Gastrocnemius medialis (tissue), 4 donors: ENCODE measurements around the gene ENTHD1. TPM values are rescaled to one million over a fixed set of nuclear protein-coding genes. Genes with fewer than 3 reads are reported as not detected.

Experiments used
- ATAC-seq, 2 donors: fragments of 150-250 bp; one replicate each; pipeline ENCODE4 v1.9.1; 2016
- DNase-seq, 2 donors: peaks; one replicate each; pipeline ENCODE4 v3.0.0-alpha.2; 2019
- H3K27ac ChIP-seq, 4 donors: fragments of 200-600 bp; sonication (generic); 1 replicate in 1 of 4; 2 replicates in 3 of 4; pipeline ENCODE4 v1.5.1; 2016 to 2018; ENCODE audit warnings: mild to moderate bottlenecking in 2 of 4, moderate library complexity in 1 of 4
- H3K27me3 ChIP-seq, 3 donors: fragments of 200-600 bp; sonication (generic) in 2 of 3; 1 replicate in 1 of 3; 2 replicates in 2 of 3; pipeline versions ENCODE4 v1.5.1 to v1.6.0; 2016 to 2019; ENCODE audit warnings: mild to moderate bottlenecking in 1 of 3, moderate library complexity in 1 of 3
- H3K36me3 ChIP-seq, 2 donors: fragments of 200-600 bp; sonication (generic) in 1 of 2; one replicate each; pipeline ENCODE4 v1.5.1; 2017 to 2018
- H3K4me1 ChIP-seq, 2 donors: fragments of 200-600 bp; sonication (generic) in 1 of 2; one replicate each; pipeline ENCODE4 v1.5.1; 2016 to 2017; ENCODE audit warnings: mild to moderate bottlenecking in 2 of 2
- H3K4me3 ChIP-seq, 4 donors: fragments of 200-600 bp; sonication (generic) in 3 of 4; 1 replicate in 1 of 4; 2 replicates in 3 of 4; pipeline ENCODE4 v1.5.1; 2016 to 2019; ENCODE audit warnings: mild to moderate bottlenecking in 2 of 4
- H3K9me3 ChIP-seq, 3 donors: fragments of 200-600 bp; sonication (generic) in 2 of 3; 1 replicate in 1 of 3; 2 replicates in 2 of 3; pipeline ENCODE4 v1.5.1; 2016 to 2019
- CTCF ChIP-seq, 5 experiments: fragments of 450-650 bp in 3 of 5; fragments of 200-600 bp in 2 of 5; sonication (generic) in 2 of 5; IDR thresholded peaks in 4 of 5; conservative IDR thresholded peaks in 1 of 5; 1 replicate in 4 of 5; 2 replicates in 1 of 5; pipeline ENCODE4 v1.5.1; 2016 to 2019; ENCODE audit warnings: antibody characterized with exemption in 5 of 5, mild to moderate bottlenecking in 3 of 5, moderate library complexity in 3 of 5
- POLR2A ChIP-seq, 2 donors: fragments of 450-650 bp; IDR thresholded peaks; one replicate each; pipeline ENCODE4 v1.6.1; 2017; ENCODE audit warnings: antibody characterized with exemption in 2 of 2, mild to moderate bottlenecking in 2 of 2, moderate library complexity in 2 of 2
- in situ Hi-C, 4 donors: fragments of 200-750 bp; cut with MboI; loops; one replicate each; pipeline versions ENCODE4 v1.15.0 to v1.8.0; 2017; ENCODE audit warnings: low sequenced_read_pairs in 4 of 4
- intact Hi-C: fragments of 100-400 bp; cut with DNase I; formaldehyde crosslinking; loops from one replicate; pipeline ENCODE4 v1.15.1; 2023; ENCODE audit warnings: low total_unique reads
- total RNA-seq, 4 donors: library from RNA; depleted of rRNA; stranded (reverse); fragments of >200 nt; gene quantifications; one replicate each; pipeline versions ENCODE4 v1.1.0 to v1.2.3, GENCODE V29; 2016

Gene ENTHD1
- total RNA-seq, 4 donors from 2014 or later: not detected

- peaks cover under 1 to 15% (median 5%) of the 10 kb centered on the region in 3 donors for H3K27me3 ChIP-seq
- ATAC-seq: no peak
- TF ChIP-seq POLR2A (IDR thresholded peaks at IDR 0.05): no peak
- TF ChIP-seq CTCF (IDR thresholded peaks at IDR 0.05 in 4 of 5, conservative IDR thresholded peaks at IDR 0.05 in 1 of 5): no peak
- DNase-seq: no peak
- intact Hi-C loops (no loop called here), in situ Hi-C loops (no loop called here)
- H3K27ac ChIP-seq: no peak overlapping the region
- H3K36me3 ChIP-seq: no peaks in the 10 kb centered on the region
- no peaks in the 10 kb centered on the region for H3K4me1 ChIP-seq
- no peak overlapping the region for H3K4me3 ChIP-seq
- no peaks in the 10 kb centered on the region for H3K9me3 ChIP-seq
Observed at GRCh38 chr22:39940757-39941305, 47.3 kb upstream of the ENTHD1 start.

GRCh38 chr22:39939830-39940229 is 46.3 kb upstream of the ENTHD1 start:
- Histone ChIP-seq H3K4me3 (no peak overlapping the region), H3K27ac (no peak overlapping the region), H3K36me3 (no peaks in the 10 kb centered on the region), H3K9me3 (no peaks in the 10 kb centered on the region), H3K27me3 (peaks cover 5 to 15% (median 9%) of the 10 kb centered on the region in 3 donors), H3K4me1 (no peaks in the 10 kb centered on the region)
- intact Hi-C loops (no loop called here), in situ Hi-C loops (no loop called here)
- DNase-seq (no peak), ATAC-seq (no peak)
- TF ChIP-seq POLR2A (IDR thresholded peaks at IDR 0.05) (no peak), CTCF (IDR thresholded peaks at IDR 0.05 in 4 of 5, conservative IDR thresholded peaks at IDR 0.05 in 1 of 5) (no peak)

- Histone ChIP-seq H3K4me1 (no peaks in the 10 kb centered on the region), H3K36me3 (no peaks in the 10 kb centered on the region), H3K9me3 (no peaks in the 10 kb centered on the region), H3K27me3 (peaks cover 5 to 15% (median 9%) of the 10 kb centered on the region in 3 donors), H3K27ac (no peak overlapping the region), H3K4me3 (no peak overlapping the region)
- no peak for ATAC-seq
- no peak for DNase-seq
- in situ Hi-C loops: no loop called here
- intact Hi-C loops: no loop called here
- TF ChIP-seq CTCF (IDR thresholded peaks at IDR 0.05 in 4 of 5, conservative IDR thresholded peaks at IDR 0.05 in 1 of 5): no peak
- TF ChIP-seq POLR2A (IDR thresholded peaks at IDR 0.05): no peak
Observed at GRCh38 chr22:39938509-39939111, 45.0 kb upstream of the ENTHD1 start.

GRCh38 chr22:39937906-39938305 is 44.3 kb upstream of the ENTHD1 start:
- no peak for ATAC-seq
- peaks cover 5 to 15% (median 9%) of the 10 kb centered on the region in 3 donors for H3K27me3 ChIP-seq
- in situ Hi-C loops: no loop called here
- intact Hi-C loops: no loop called here
- TF ChIP-seq POLR2A (IDR thresholded peaks at IDR 0.05): no peak
- TF ChIP-seq CTCF (IDR thresholded peaks at IDR 0.05 in 4 of 5, conservative IDR thresholded peaks at IDR 0.05 in 1 of 5): no peak
- H3K9me3 ChIP-seq: no peaks in the 10 kb centered on the region
- H3K36me3 ChIP-seq: no peaks in the 10 kb centered on the region
- no peak overlapping the region for H3K27ac ChIP-seq
- H3K4me3 ChIP-seq: no peak overlapping the region
- no peak for DNase-seq
- H3K4me1 ChIP-seq: no peaks in the 10 kb centered on the region
